CD8-positive, alpha-beta memory T cell (primary cell): ENCODE data around the gene RASGRP3. TPM values are rescaled to one million over a fixed set of nuclear protein-coding genes. Genes with fewer than 3 reads are reported as not detected.

ENCODE experiments used
- CTCF ChIA-PET: fragments of 350-600 bp; sonication (Branson Sonifier 250); formaldehyde crosslinking; loops from one replicate; lab custom pipeline; 2021; ENCODE audit warnings: antibody characterized with exemption; lab: Charles Lee
- POLR2A ChIA-PET: fragments of 350-600 bp; sonication (Branson Sonifier 250); formaldehyde crosslinking; loops from one replicate; lab custom pipeline; 2021; ENCODE audit warnings: antibody characterized with exemption; lab: Charles Lee
- DNase-seq, 5 donors: peaks; one replicate each; pipeline versions ENCODE4 v3.0.0 to v3.0.0-alpha.2; 2020 to 2022; ENCODE audit warnings: mixed read lengths in 1 of 5
- H3K27ac ChIP-seq: one replicate; pipeline ENCODE4 v1.7.0; 2013; ENCODE audit warnings: low read depth, mild to moderate bottlenecking, low read length, moderate library complexity
- H3K27me3 ChIP-seq: 2 replicates; pipeline ENCODE4 v1.7.0; 2013; ENCODE audit warnings: low read length, mild to moderate bottlenecking; ENCODE audit not compliant: insufficient read depth, poor library complexity, severe bottlenecking
- H3K36me3 ChIP-seq: 2 replicates; pipeline ENCODE4 v1.7.0; 2013; ENCODE audit warnings: mild to moderate bottlenecking, low read length, moderate library complexity; ENCODE audit not compliant: insufficient read depth
- H3K4me1 ChIP-seq: 2 replicates; pipeline ENCODE4 v1.7.0; 2013; ENCODE audit warnings: mild to moderate bottlenecking, low read length, moderate library complexity; ENCODE audit not compliant: insufficient read depth
- H3K4me3 ChIP-seq: 2 replicates; pipeline ENCODE4 v1.7.0; 2013; ENCODE audit warnings: mild to moderate bottlenecking, low read length
- H3K9me3 ChIP-seq: 2 replicates; pipeline ENCODE4 v1.7.0; 2013; ENCODE audit warnings: mild to moderate bottlenecking, low read length
- H3K27ac Mint-ChIP-seq, 8 donors: one replicate each; pipeline ENCODE4 v1.8.0; 2020 to 2021; ENCODE audit warnings: mixed read lengths in 8 of 8, mild to moderate bottlenecking in 6 of 8, inconsistent platforms in 3 of 8, moderate library complexity in 3 of 8
- H3K27me3 Mint-ChIP-seq, 2 donors: one replicate each; pipeline ENCODE4 v1.8.0; 2020 to 2021; ENCODE audit warnings: mixed read lengths in 2 of 2, mild to moderate bottlenecking in 1 of 2, moderate library complexity in 1 of 2
- H3K36me3 Mint-ChIP-seq, 3 donors: one replicate each; pipeline ENCODE4 v1.8.0; 2020 to 2021; ENCODE audit warnings: mixed read lengths in 3 of 3, inconsistent platforms in 1 of 3, mild to moderate bottlenecking in 1 of 3
- H3K4me1 Mint-ChIP-seq, 3 donors: one replicate each; pipeline ENCODE4 v1.8.0; 2020 to 2021; ENCODE audit warnings: mixed read lengths in 3 of 3, inconsistent platforms in 1 of 3, mild to moderate bottlenecking in 1 of 3
- H3K4me3 Mint-ChIP-seq, 7 donors: one replicate each; pipeline ENCODE4 v1.8.0; 2020 to 2021; ENCODE audit warnings: mixed read lengths in 7 of 7, mild to moderate bottlenecking in 6 of 7, moderate library complexity in 4 of 7, inconsistent platforms in 2 of 7
- H3K9me3 Mint-ChIP-seq, 5 donors: one replicate each; pipeline ENCODE4 v1.8.0; 2020 to 2022; ENCODE audit warnings: mixed read lengths in 5 of 5, mild to moderate bottlenecking in 3 of 5, moderate library complexity in 2 of 5, inconsistent platforms in 1 of 5
- polyA plus RNA-seq: library from polyadenylated mRNA; unstranded; fragments of 300-500 nt; fragmentation: Illumina TruSeq; gene quantifications from one replicate; pipeline ENCODE4 v1.2.3, GENCODE V29; 2021
- total RNA-seq, 2 experiments: library from RNA; stranded (reverse); gene quantifications; one replicate each; pipeline ENCODE4 v1.2.3, GENCODE V29; 2021

RASGRP3 gene
- total and polyA plus RNA-seq, 3 experiments from 2014 or later = 3.1 to 3.6 (median 3.5) TPM

DNA sequence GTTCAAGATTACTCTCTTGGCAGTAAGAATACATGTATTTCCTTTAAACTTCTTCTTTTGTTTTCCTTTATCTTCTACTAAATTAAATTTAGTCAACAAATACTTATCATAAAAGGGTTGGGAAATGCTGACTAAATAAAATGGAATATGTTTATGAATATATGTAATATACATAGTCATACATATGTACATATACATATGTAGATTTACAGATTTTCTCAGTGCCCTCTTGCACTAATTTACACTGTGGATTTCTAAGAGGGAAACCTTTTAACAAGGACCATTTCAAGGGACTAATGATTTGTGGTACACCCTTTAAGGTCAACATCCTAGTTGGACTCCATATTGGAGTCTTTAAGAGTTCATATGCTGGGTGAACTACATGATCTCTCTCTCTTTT is 85.4 kb downstream of the RASGRP3 start:
- DNase-seq = no peak
- Mint-ChIP-seq H3K4me3 (no peak overlapping the region), H3K9me3 (no peaks in the 10 kb centered on the region), H3K36me3 (peaks cover 19 to 27% (median 25%) of the 10 kb centered on the region in 3 donors), H3K27ac (no peak overlapping the region), H3K27me3 (peaks cover 0 to 1% of the 10 kb centered on the region in 2 donors), H3K4me1 (no peaks in the 10 kb centered on the region)
- POLR2A ChIA-PET = no interaction called here
- no peaks in the 10 kb centered on the region for H3K36me3 ChIP-seq
- no peak overlapping the region for H3K27ac ChIP-seq
- no peaks in the 10 kb centered on the region for H3K4me1 ChIP-seq
- CTCF ChIA-PET = no interaction called here
- no peaks in the 10 kb centered on the region for H3K9me3 ChIP-seq
- H3K4me3 ChIP-seq = no peak overlapping the region
- no peaks in the 10 kb centered on the region for H3K27me3 ChIP-seq

DNA sequence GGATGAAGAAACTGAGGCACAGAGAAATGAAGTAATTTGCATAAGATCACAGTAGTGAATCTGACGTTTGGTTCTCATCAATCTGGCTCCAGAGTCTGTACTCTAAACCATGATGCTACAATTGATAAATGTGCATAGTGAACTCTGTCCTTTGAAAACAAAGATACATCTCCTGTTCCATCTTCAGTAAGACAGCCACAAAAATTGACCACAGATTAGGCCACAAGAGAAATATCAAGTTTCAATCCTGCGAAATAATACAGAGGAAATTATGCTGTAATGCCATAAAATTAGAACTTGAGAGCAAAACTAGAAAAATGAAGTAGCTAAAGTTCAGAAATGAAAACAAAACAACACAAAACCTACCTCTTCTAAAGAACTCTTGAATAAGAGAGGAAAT is 94.2 kb downstream of the RASGRP3 start:
- H3K4me3 Mint-ChIP-seq = no peak overlapping the region
- Histone ChIP-seq H3K27me3 (no peaks in the 10 kb centered on the region), H3K9me3 (no peaks in the 10 kb centered on the region), H3K27ac (no peak overlapping the region), H3K36me3 (no peaks in the 10 kb centered on the region), H3K4me3 (no peak overlapping the region), H3K4me1 (no peaks in the 10 kb centered on the region)
- H3K4me1 Mint-ChIP-seq = no peaks in the 10 kb centered on the region
- H3K36me3 Mint-ChIP-seq = peaks cover 0 to 6% (median 1%) of the 10 kb centered on the region in 3 donors
- POLR2A ChIA-PET = no interaction called here
- peak overlapping the region in 1 of 8 donors; percentile 3 for H3K27ac Mint-ChIP-seq
- H3K27me3 Mint-ChIP-seq = peaks cover 0 to 1% of the 10 kb centered on the region in 2 donors
- no peak for DNase-seq
- H3K9me3 Mint-ChIP-seq = no peaks in the 10 kb centered on the region
- CTCF ChIA-PET = no interaction called here

DNA sequence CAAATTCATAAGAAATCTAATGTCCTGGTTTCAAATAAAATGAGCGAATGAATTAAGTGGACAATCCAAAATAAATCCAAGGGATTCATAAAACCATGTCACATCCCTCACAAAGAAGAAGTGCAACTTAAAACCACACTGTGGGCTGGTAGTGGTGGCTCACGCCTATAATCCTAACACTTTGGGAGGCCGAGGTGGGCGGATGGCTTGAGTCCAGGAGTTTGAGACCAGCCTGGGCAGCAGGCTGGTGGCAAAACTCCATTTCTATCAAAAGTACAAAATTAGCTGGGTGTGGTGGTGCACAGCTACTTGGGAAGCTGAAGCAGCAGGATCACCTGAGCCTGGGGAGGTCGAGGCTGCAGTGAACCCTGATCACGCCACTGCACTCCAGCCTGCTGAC is 97.2 kb downstream of the RASGRP3 start:
- CTCF ChIA-PET = interaction anchor here (1.0 kb wide), 1 partner anchor 98 kb away, joined by 3 read pairs; the partner anchor contains the start of gene RASGRP3
- H3K4me1 ChIP-seq = no peaks in the 10 kb centered on the region
- Mint-ChIP-seq H3K4me3 (no peak overlapping the region), H3K27ac (no peak overlapping the region), H3K27me3 (no peaks in the 10 kb centered on the region), H3K9me3 (no peaks in the 10 kb centered on the region), H3K36me3 (no peaks in the 10 kb centered on the region), H3K4me1 (no peaks in the 10 kb centered on the region)
- H3K4me3 ChIP-seq = no peak overlapping the region
- no peaks in the 10 kb centered on the region for H3K9me3 ChIP-seq
- H3K27ac ChIP-seq = no peak overlapping the region
- POLR2A ChIA-PET = no interaction called here
- H3K36me3 ChIP-seq = no peaks in the 10 kb centered on the region
- H3K27me3 ChIP-seq = no peaks in the 10 kb centered on the region
- no peak for DNase-seq

DNA sequence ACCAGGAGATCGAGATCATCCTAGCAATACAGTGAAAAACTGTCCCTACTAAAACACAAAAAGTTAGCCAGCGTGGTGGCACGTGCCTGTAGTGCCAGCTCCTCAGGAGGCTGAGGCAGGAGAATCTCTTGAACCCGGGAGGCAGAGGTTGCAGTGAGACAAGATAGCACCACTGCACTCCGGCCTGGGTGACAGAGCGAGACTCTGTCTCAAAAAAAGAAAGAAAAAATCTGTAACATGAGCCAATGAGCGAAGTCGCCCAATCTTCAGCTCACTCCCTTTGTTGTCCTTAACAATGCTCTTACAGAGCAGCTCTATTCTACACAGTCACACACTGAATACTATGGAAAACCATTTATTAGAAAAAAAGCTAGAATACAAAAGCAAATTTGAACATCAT is 100.6 kb downstream of the RASGRP3 start:
- H3K4me3 ChIP-seq = no peak overlapping the region
- Mint-ChIP-seq H3K36me3 (peaks cover 0 to 5% (median 0%) of the 10 kb centered on the region in 3 donors), H3K27ac (peak overlapping the region in 2 of 8 donors; percentile 13 to 68), H3K9me3 (no peaks in the 10 kb centered on the region), H3K4me1 (peaks cover 0 to 7% (median 3%) of the 10 kb centered on the region in 3 donors), H3K4me3 (no peak overlapping the region), H3K27me3 (no peaks in the 10 kb centered on the region)
- no peak for DNase-seq
- ChIA-PET POLR2A (no interaction called here), CTCF (no interaction called here)
- H3K36me3 ChIP-seq = no peaks in the 10 kb centered on the region
- H3K4me1 ChIP-seq = peaks cover under 1% of the 10 kb centered on the region
- H3K27me3 ChIP-seq = no peaks in the 10 kb centered on the region
- H3K27ac ChIP-seq = no peak overlapping the region
- no peaks in the 10 kb centered on the region for H3K9me3 ChIP-seq

DNA sequence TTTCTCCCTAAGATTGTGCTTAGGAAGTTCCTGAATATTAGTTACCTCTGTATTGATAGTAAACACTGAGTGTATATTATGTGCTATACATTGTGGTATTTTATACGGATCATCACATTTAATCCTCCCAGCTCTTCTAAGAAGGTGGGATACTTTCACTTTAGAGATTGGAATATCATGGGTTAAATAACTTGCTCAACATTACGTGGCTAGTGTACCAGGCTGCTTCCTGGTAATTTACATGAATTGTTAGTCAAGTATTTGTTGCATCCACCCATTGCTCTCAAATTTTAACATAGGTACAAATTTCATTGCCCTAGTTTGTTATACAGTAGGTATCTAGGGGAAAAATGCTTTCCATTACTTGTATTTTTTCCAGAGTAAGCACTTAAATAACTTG is 101.2 kb downstream of the RASGRP3 start:
- no peak overlapping the region for H3K27ac ChIP-seq
- Mint-ChIP-seq H3K27ac (peak overlapping the region in 1 of 8 donors; percentile 27), H3K27me3 (no peaks in the 10 kb centered on the region), H3K36me3 (peaks cover 0 to 9% (median 0%) of the 10 kb centered on the region in 3 donors), H3K4me1 (peaks cover 0 to 8% (median 5%) of the 10 kb centered on the region in 3 donors), H3K4me3 (no peak overlapping the region), H3K9me3 (no peaks in the 10 kb centered on the region)
- no peak for DNase-seq
- no peaks in the 10 kb centered on the region for H3K36me3 ChIP-seq
- H3K9me3 ChIP-seq = no peaks in the 10 kb centered on the region
- no peaks in the 10 kb centered on the region for H3K27me3 ChIP-seq
- peaks cover 6% of the 10 kb centered on the region for H3K4me1 ChIP-seq
- ChIA-PET CTCF (no interaction called here), POLR2A (no interaction called here)
- H3K4me3 ChIP-seq = no peak overlapping the region

DNA sequence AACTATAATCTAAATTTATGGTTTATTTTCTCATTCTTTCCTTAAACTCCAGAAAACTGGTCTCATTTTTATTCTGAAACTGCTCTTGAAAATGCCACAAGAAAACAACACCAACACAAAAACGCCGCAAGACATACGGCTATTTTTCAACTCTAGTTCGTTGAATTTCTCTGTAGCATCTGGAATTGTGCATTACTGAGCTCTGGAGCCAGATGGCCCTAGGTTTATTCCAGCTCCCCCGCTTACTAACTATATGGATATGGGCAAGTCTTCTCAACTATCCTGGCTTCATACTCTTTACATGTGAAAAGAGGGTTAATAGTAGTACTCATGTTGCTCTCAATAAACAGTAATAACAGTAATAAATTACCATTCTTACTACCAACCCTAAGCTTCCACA is 102.8 kb downstream of the RASGRP3 start:
- H3K27ac Mint-ChIP-seq = peak overlapping the region in 1 of 8 donors; percentile 17
- CTCF ChIA-PET = no interaction called here
- H3K4me1 Mint-ChIP-seq = peaks cover 1 to 8% (median 5%) of the 10 kb centered on the region in 3 donors

DNA sequence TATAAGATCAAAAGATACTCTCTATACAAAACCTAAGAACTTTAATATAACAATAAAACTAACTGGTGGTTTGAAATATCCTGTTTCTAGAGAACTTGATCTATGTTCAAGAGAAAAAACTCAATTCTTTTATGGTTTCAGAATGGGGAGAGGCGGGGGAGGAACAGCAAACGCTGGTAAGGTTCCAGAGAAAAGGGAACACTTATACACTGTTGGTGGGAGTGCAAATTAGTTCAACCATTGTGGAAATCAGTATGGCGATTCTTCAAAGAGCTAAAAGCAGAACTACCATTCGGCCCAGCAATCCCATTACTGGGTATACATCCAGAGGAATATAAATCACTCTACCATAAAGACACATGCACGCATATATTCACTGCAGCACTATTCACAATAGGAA is 105.4 kb downstream of the RASGRP3 start:
- peaks cover 8% of the 10 kb centered on the region for H3K36me3 ChIP-seq
- no peak for DNase-seq
- no peaks in the 10 kb centered on the region for H3K9me3 Mint-ChIP-seq
- no peaks in the 10 kb centered on the region for H3K9me3 ChIP-seq
- CTCF ChIA-PET = interaction anchor here (2.3 to 2.5 kb wide), 2 partner anchors 15 to 105 kb away, joined by 31 to 33 read pairs; partner anchors contain the start of genes FAM98A and RASGRP3
- H3K27me3 ChIP-seq = no peaks in the 10 kb centered on the region
- H3K27me3 Mint-ChIP-seq = no peaks in the 10 kb centered on the region
- H3K36me3 Mint-ChIP-seq = peaks cover 0 to 41% (median 12%) of the 10 kb centered on the region in 3 donors
- no peak overlapping the region for H3K4me3 ChIP-seq
- peaks cover 11% of the 10 kb centered on the region for H3K4me1 ChIP-seq
- POLR2A ChIA-PET = no interaction called here
- peak overlapping the region in 1 of 8 donors; percentile 78 for H3K27ac Mint-ChIP-seq
- H3K27ac ChIP-seq = no peak overlapping the region
- H3K4me3 Mint-ChIP-seq = no peak overlapping the region
- peaks cover 1 to 8% (median 5%) of the 10 kb centered on the region in 3 donors for H3K4me1 Mint-ChIP-seq

More for the DNA sequence above, 102.8 kb downstream of the RASGRP3 start:
- no peak overlapping the region for H3K4me3 Mint-ChIP-seq
- no peaks in the 10 kb centered on the region for H3K9me3 Mint-ChIP-seq
- no peaks in the 10 kb centered on the region for H3K27me3 ChIP-seq
- no peak overlapping the region for H3K4me3 ChIP-seq
- H3K27me3 Mint-ChIP-seq = no peaks in the 10 kb centered on the region
- POLR2A ChIA-PET = no interaction called here
- no peak overlapping the region for H3K27ac ChIP-seq
- no peaks in the 10 kb centered on the region for H3K36me3 ChIP-seq
- H3K36me3 Mint-ChIP-seq = peaks cover 0 to 18% (median 0%) of the 10 kb centered on the region in 3 donors
- no peak for DNase-seq
- peaks cover 11% of the 10 kb centered on the region for H3K4me1 ChIP-seq
- no peaks in the 10 kb centered on the region for H3K9me3 ChIP-seq

DNA sequence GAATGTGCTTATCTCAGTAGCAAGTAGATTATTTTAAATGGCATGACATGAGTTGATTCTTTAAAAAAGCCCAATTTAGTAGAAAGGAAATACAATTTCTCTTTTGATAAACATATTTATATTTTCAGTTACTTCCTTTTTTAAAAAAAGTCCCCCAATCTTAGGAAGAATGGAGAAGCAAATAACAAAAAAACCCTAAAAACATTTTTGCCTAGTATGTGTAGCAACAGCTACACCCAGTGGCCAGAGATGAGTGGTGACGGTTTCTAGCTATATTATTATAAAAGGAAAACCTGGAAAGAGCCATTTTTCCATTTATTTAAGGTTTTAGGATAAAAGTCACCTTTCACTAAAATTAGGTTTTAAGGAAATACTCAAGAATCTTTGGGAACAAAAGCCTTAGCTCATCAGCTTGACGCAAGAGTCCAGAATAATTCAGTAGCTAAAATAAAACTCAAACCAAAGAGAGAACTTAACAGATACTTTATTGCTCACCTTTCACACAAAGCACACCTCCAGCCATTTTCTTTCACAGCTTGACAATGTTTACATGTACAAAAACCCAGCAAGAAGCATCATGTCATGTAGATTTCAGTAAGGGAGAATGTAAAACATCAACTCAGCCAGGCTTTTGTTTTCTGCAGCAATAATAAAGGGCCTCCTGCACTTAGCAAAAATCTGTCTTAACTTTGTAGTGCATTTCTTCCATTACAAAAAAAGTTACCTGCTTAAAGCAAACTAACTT is 106.9 kb downstream of the RASGRP3 start:
- H3K4me3 ChIP-seq = no peak overlapping the region
- Mint-ChIP-seq H3K9me3 (no peaks in the 10 kb centered on the region), H3K27me3 (no peaks in the 10 kb centered on the region), H3K27ac (no peak overlapping the region), H3K4me1 (peaks cover 2 to 8% (median 5%) of the 10 kb centered on the region in 3 donors), H3K36me3 (peaks cover 0 to 49% (median 15%) of the 10 kb centered on the region in 3 donors), H3K4me3 (no peak overlapping the region)
- no peaks in the 10 kb centered on the region for H3K9me3 ChIP-seq
- CTCF ChIA-PET = interaction anchor here (0.7 to 2.5 kb wide), 9 partner anchors 10 to 936 kb away, joined by 3 to 33 read pairs (median 4); partner anchors contain the start of genes FAM98A and RASGRP3
- peak in 3 of 5 donors; percentile 31 to 51 (median 32) for DNase-seq
- POLR2A ChIA-PET = interaction anchor here (1.2 to 1.4 kb wide), 2 partner anchors 106 to 108 kb away, joined by 5 to 6 read pairs; partner anchors contain the start of gene RASGRP3
- H3K4me1 ChIP-seq = peaks cover 11% of the 10 kb centered on the region
- H3K27me3 ChIP-seq = no peaks in the 10 kb centered on the region
- no peak overlapping the region for H3K27ac ChIP-seq
- H3K36me3 ChIP-seq = peaks cover 12% of the 10 kb centered on the region
